Cortex of kidney (tissue), 1 donor: ENCODE results near the gene SH3RF3.

Experiments
- DNase-seq: peaks from one replicate; lab custom pipeline; 2025; lab: John Stamatoyannopoulos, UW

The SH3RF3 gene

DNA sequence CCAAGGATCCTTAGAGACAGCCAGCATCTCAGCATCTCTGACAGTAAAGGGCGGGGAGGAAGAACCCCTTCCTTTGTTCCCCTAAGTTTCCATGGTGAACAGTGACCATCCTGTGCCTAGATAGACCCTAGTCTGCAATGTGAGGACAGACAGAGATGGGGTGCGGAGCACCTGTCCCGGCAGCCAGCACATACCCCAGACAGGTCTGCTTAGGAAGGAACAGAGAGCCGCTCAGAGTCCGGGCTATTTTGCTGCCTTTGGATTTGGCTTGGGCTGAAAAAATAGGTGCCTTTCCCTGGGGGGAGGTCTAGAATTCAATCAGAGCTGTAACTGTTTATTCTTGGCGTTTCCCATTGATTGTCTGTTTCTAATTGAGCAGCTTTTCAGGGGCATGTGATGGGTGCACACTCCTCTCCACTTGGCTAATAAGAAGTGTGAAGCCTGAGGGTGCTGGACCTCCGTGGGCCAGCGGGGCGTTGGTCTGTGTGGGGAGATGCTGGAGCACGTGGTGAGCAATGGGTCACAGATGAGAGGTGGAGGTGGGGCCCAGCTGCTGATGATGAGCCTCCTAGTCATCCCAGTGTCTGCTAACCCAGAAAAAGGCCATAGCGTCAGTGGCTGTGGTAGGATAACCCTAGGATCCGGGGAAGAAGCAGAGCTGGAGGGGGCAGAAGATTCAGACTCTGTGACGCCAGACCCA lies 247.9 kb downstream of the SH3RF3 start:
- no peak for DNase-seq

DNA sequence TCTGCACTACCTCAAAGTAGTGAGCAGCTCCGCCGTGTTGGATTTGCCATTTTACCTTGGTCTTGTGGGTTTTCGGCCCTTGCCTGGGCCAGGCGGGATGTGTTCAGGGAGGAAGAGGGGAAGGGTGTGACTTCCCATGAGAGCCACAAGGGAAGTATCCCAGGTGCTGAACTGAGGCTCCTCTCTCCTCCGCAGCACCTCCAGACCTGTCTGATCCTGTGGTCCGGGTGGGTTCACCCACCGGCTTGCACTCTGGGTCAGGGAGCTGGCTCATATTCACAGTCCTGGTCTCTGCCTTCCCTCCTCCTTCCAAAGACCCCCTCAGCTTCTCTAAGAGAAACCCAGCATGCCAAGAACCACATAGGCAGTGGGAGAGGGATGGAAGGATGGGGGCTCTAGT lies 249.0 kb downstream of the SH3RF3 start:
- DNase-seq = no peak

DNA sequence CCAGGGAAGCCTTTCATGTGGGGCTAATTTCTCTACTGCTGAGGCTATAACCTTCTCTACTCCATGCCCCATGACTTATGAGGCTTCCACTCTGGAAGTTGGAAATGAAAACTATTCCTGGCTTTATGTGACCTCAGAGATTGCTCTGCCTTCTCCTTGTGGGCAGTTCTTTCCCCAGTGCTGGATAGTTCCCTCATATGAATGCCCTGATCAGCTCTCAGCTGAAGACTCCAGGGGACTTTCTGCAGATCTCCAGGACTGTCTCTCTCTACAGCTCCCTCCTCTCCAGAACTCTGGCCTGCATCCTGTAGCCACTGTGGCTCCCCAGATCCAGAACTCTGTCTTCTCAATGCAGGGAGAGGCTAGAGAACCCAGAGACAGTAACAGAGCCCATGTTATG lies 249.7 kb downstream of the SH3RF3 start:
- no peak for DNase-seq

DNA sequence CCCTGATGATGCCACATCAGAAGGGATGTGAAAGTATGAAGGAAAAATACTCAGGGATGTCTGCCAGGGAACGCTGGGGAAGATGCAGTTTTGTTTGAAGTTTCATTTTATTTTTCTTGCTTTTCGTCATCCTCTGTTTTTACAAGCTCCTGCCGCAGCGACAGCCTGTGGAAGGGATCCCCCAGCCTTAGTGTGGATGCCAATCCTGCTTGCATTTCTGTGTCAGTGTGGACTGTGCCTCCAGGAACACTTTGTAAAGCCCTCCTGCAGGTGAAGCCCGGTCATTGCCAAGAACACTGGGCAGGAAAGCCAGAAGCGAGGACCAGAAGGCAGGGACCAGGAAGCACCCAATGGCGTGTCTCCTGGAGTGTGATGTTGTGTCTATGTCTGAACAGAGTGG lies 250.5 kb downstream of the SH3RF3 start:
- no peak for DNase-seq

DNA sequence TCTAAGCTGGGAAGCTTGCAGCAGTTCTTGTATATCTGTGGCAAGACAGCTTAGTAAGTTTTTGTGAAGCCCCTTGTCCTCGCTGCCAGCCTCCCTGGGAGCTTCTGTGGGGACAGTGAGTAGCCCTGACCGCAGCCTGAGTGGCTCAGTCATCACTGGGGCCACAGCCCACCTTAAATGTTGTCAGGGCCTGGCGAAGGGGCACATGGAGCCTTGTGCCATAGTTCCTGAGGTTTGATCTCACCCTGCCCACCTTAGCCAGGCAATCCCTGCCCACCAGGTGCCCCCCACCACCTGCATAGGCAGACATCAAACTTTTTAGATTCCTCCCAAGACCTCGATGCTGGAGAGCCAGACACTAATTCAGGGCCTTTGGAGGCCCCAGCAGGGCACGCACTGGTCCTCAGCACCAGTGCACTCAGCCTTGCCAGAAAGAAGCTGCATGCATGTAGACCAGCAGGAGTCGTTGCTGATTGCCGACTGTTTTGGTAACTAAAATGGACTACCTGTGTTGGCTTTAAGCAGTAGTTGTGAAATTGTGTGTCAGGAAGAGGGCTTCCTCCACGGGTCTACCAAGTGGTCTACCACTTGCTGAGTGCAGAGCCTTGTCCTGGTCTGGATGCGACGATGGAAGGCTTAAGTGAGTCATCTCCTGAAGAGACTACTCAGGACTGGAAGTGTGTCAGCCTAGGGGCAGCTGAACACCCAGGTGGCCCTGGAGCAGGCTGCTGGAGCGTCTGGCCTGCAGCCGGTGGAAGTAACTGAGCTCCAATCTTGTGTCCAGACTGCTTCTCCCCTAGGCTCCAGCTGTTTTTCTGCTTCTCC lies 251.7 kb downstream of the SH3RF3 start:
- DNase-seq = no peak

DNA sequence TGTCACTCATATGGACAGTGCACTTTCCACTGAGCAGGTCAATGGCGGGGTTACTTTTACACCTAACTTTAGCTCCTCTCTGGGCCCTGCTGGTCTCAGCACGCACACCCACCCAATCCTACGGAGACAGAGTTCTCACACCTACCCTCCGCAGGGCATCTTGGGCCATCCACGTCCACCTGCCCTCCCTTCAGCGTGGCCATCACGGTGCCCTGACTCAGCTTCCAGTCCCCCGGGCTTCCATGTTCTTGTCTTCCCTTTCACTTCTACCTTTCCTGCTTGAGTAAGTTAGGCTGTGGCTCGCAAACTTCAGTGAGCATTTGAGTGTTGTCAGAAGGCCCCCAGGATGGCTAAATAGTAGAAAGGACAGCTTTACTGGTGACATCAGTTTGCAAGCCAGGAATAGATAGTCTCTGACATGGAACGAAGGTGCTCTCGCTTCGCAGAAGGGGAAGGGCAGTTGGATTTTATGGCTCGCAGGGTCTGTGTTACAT lies 252.4 kb downstream of the SH3RF3 start:
- no peak for DNase-seq

DNA sequence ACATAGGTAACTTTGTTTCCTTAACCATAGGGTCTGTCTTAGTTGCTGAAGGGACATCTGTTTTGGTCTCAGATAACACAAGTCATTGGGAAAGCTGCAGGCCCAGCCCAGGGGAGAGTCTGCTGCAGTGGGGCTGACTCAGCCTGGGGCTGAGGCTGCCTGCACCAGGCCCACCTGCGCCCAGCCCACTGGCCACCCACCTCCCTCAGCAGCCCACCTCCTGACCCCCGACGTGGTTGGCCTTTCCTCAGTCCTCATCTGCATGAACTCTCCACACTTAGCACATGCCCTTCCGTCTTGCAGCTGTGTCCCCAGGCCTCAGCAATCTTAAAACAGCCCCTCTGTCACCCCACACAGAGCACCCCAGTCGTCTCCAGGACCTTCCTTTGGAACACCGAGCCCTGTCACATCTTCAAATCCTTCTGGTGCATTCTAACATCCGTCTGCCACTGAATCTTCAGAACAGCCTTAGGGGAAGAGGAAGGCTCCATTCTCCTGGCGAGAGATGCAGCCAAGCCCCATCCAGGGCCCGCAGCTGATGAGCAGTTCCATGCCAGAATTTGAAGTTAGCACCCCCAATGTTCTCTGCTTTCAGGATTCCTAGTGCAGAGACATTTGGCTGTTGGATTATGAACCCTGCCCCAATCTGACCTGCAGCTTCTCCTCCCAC lies 253.4 kb downstream of the SH3RF3 start:
- no peak for DNase-seq

DNA sequence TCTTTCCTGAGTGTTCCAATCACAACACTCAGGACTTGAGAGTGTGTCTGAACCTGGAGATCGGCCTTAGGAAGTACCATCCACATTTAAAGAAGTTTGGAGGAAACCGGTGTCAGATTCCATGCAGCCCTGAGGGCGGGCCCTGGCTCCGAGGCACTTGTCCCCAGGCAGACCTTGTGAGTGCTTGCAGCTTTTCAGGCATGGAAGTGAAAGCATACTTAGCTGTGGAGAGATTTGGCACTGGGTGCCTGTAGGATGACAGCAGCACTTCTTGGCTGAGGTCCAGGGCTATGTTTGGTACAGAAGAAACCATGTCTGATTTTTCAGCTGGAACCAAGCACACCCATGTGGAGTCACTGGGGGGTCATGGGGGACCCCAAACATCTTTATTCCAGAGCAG lies 253.9 kb downstream of the SH3RF3 start:
- DNase-seq = no peak

DNA sequence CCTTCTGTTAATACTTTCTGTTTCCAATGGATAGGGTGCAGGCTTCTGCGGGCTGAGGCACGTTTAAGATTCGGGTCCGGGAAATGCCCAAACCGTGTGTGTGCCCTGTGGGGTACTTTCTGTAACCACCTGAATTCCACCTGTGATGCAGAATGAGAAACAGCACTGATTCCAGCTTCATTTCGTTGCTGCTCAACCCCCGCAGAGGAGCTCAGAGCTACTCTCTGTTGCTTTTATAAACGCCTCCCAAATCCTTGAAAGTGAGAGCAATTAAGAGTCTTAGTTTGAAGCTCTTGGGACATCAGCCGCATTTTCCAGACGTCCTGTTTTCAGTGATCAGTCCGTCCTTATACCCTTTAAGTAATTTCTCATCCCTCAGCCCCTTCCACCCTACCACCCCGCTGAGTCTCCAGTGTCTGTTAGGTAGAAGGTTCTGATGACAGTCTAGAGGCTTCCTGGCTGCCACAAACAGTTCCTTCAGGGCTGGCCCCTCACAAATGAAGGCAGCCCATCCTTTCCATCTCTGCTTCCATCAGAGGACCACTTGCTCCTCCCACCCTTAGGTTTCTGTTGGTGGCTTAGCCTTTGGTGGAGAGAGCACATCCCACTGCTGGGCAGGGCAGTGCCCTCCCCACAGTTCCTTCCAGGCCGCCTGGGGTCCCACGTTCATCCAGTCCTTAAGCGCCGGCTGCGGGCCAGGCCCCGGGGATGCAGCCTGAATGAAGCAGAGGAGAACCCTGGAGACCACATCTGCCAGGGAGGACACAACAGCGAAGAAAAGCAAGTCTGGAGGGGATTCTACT lies 254.7 kb downstream of the SH3RF3 start:
- DNase-seq = no peak

DNA sequence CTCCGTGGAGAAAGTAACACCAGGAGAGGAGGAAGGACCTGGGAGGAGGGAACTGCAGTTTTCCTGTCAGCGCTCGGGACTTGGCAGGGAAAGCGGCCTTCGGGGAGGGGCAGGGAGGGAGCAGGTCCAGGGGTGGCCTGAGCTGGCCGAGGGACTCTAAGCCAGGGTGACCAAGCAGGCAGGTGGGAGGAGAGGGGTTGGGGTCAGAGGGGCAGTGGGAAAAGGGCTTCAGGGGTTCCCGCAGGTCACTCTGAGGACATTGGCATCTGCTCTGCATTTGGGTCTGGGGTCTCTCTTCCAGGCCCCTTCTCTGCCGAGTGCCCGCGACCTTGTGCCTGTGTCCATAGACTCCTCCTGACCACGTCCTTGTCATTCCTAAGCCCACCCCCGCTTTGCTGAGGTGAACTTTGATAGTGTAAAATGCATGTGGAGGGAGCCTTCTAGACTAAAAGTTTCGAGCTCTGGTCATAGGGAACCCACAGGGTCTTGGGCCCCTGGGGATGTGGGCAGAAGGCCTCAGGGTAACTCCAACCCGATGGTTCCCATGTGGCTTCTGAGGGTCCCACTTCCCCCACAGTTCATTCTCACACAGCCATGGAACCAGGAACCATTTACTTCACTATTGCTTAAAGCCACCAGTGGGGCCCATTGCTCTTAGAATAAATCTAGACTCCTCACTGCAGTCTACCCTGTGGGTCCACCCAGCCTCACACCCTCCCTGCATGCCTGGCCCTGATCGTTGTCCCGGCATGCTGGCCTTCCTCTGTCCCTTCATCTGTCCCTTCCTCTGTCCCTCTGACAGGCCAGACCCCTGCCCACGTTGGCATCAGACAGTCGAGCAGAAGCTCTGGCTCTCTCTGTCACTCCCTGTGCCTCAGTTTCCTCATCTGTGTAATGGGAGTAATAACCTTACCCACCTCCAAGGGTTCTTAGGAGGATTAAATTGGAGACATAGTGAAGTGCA lies 255.6 kb downstream of the SH3RF3 start:
- DNase-seq = no peak

DNA sequence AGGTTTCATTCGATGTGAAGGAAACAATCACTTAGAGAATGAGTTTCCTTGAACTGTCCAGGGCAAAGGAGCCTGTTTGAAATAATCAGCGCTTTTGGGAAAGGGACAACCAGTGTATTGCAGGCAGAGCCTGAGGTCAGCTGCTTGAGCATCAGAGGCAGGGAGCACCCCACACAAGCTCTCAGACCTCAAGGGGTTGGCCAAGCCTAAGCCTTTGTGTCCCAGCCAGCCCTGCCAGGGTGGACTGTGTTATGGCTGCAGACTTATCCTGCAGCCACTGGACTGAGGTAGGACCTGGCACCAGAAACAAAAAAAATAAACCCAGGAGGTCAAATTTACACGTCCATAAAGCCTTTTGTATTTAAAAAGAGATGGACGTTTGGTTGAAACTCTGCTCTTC lies 256.5 kb downstream of the SH3RF3 start:
- no peak for DNase-seq

DNA sequence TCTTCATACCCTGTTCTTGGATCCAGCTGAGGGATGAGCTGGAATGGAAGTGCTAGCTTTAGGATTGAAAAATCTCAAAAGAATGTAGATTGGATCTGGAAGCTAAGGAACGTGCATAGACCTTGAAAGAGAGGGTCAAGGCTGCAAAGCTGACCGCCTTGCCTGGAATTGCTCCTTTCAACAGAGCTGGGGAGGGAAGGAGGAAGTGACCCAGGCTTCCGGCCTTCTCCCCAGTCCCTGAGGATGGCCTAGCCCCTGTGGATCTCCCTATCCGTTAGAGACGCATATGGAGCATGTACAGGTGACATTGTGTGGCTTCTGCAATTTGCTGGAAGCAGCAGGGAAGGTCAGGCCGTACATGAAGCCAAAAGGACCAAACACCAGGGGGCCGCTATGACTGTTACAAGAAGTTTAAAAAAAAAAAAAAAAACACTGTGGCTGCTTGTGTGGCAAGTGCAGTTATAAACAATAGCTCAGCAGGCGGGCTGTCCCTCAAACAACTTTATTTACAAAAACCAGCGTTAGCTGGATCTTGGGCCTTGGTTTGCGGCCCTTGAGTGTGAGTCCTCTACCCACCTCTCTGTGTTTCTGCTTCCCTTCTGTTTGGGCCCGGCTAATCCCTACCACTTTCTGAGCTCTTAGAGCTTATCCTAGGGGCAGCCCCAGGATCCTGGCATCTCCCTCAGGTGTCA lies 257.1 kb downstream of the SH3RF3 start:
- DNase-seq = no peak

DNA sequence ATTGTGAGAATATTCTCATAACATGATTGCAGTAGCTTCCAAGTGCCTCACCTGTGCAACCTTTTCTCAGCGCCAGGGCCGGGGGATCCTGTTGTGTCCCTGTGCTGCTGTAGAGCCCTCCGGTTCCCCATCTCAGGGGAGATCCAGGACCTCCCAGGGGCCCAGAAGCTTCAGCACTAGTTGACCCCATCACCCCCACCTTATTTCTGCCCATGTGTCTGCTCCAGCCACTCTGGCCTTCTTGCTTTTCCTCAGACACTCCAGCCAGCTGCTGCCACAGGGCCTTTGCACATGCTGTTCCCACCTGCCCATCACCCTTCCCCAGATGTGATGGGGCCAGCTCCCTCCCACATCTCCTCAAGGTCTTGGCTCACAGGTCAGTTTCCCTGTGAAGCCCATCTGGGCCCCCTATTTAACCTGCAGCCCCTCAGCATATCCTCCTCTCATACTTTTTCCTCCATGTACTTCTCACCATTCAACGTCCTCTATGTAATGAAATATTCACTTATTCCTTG lies 258.3 kb downstream of the SH3RF3 start:
- DNase-seq = no peak

DNA sequence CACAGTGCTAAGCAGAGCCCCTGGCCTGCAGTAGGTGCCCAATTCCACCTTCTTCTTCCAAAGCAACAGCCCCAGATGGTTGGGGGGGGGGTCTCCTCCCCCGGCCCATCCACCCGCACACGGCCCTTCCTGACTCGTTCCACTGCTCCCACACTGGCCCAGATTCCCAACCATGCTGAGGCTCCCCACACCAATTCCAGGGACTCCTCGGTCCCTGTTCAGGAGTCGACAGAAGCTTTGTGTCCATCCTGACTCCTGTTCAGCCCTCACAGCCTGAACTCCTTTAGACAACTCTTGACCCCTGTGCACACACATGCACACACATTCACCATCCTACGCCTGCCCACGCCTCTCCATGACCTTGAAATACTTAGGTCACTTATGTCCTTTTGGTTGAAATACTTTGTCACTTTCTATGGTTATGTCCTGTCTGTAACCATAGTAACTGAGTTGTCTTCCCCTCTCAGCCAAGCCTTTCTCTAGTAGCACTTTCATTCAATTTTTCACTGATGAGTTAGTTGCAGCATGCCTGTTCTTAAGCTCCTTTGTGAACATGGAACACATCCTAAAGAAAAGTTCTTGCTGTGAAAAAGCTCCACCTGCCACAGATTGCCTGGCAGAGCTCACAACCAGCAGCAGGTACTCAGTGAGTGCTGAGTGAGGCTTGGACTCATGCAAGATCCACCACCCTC lies 258.9 kb downstream of the SH3RF3 start:
- DNase-seq = no peak

DNA sequence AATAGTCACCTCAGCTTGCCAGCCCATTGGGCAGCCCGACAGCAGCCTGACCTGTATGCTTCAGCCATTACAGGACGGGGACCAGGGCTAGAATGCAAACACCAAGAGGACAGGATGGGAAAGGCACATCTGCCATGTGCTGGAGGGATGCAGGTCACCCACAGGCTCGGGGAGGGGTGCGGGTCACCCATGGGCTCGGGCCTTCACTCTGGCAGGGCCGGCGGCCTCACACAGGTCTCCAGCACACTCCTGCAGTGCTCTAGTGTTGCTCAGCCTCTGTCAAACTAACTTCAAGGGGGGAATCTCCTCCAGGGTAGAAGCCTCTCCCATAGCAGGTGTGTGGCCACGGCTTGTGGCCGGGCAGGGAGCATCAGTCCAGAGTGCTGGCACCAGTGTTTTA lies 262.2 kb downstream of the SH3RF3 start:
- DNase-seq = no peak

DNA sequence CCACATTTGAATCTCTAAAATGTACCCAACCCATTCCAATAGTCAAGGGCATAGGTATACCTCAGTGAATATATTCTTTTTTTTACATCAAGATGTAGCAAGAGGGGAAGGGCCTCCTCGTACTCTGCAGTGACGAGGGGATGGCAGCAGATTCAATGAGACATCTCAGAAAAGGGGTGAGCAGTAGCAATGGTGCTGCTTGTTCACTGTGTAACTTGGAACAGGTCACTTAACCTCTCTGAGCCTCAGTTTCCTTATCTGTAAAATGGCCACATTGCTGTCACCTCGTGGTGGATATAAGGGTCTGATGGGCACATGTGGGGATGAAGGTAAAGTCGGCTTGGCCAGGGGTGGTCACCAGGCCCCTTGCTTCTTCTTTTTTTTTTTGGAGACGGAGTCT lies 263.1 kb downstream of the SH3RF3 start:
- no peak for DNase-seq

DNA sequence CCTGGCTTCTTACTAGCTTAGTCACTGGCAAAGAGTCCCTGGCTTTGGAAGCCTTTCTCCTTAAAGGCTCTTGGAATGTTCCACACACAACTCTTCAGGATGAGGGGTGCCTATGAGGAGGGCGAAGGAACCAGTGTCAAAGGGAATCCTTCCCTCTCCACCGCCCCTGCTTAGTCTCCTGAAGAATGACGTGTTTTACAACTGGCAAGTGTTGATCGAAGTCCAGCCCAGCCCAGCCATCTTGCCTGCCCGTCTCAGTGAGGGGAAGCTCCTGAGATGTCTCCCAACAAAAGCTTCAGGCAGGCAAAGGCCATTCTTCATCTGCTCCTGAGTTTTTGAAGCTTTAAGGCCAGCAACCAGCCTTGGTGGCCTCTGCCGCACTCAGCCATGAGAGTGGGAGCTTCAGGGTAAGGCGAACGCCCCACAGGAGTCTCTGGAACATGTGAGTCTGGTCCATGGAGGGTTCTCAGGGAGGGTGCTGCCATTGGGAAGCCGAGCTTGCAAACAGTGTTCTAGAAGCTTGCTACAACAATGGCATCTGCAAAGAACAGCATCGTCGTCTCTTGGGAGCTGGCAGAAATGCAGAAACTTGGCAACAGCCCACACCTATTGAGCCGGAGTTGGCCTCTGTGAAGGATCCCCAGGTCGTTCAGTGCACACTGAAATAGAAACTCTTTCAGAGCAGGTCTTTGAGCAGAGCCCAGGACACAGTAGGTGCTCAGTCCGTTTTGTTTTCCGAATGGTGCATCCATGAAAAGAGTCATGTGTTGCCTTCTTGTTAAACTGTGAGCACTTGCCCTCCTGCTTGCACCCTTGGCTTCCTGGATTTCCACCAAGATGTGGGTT lies 264.0 kb downstream of the SH3RF3 start:
- no peak for DNase-seq

DNA sequence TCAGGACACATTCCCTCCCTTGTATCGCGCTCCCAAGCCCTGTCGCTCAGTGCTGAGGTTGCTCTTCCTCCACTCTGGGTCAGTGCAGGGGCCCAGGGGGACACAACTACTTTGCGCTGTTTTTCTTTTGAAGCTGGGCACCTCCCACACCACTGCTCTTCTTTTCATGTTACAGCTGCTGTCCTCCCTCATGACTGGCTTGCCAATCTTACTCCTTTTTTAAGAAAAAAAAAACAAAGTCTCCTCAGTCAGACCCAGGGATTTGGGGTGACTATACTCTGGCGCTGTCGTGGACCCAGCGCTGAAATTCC lies 264.6 kb downstream of the SH3RF3 start:
- no peak for DNase-seq
